Mucosa of descending colon (tissue), 3 donors: ENCODE results near the gene LSM10. TPM values are rescaled to one million over a fixed set of nuclear protein-coding genes. Genes with fewer than 3 reads are reported as not detected.

Experiments
- ATAC-seq: fragments of 200-7000 bp; cut with Tn5 transposase; one replicate; pipeline ENCODE4 v1.9.1; 2020; ENCODE audit warnings: mild to moderate bottlenecking, moderate library complexity
- DNase-seq, 3 donors: peaks; one replicate each; pipeline ENCODE4 v3.0.0-alpha.2; 2020
- H3K36me3 ChIP-seq: fragments of 200-600 bp; one replicate; pipeline ENCODE4 v1.8.0; 2021; ENCODE audit warnings: low read depth, mild to moderate bottlenecking
- H3K4me1 ChIP-seq: fragments of 200-600 bp; one replicate; pipeline ENCODE4 v1.8.0; 2021; ENCODE audit warnings: low read depth, mild to moderate bottlenecking
- H3K4me3 ChIP-seq: fragments of 200-600 bp; one replicate; pipeline ENCODE4 v1.8.0; 2021; ENCODE audit warnings: mild to moderate bottlenecking
- H3K9me3 ChIP-seq: fragments of 200-600 bp; one replicate; pipeline ENCODE4 v1.8.0; 2021; ENCODE audit warnings: mild to moderate bottlenecking
- intact Hi-C, 2 donors: fragments of 100-400 bp; cut with DNase I in 1 of 2; cut with micrococcal nuclease in 1 of 2; formaldehyde crosslinking; loops; one replicate each; pipeline versions ENCODE4 v1.11.0 to v1.11.1; 2022; cut with DNase I, micrococcal nuclease
- total RNA-seq, 3 donors: library from RNA; stranded (reverse); fragmentation: NEBNext Ultra II Directional in 2 of 3; extraction: Animal tissue kit (Norgen Biotek cat#: 25700) in 2 of 3; gene quantifications; one replicate each; pipeline versions ENCODE4 v1.2.1 to v1.2.4, GENCODE V29; 2021 to 2023
- TF ChIP-seq, protein P1 (sequence below): fragments of 200-600 bp; IDR thresholded peaks from one replicate; pipeline ENCODE4 v1.8.0; 2022; ENCODE audit warnings: antibody characterized with exemption, mild to moderate bottlenecking
- donor health status: DM: no; HTN: no; CAD: no; lungs with moderate emphysema.
- donor health status: DM: no; HTN: no; CAD: no.
- donor health status: DM: no; HTN: yes; CAD: no.

The LSM10 gene
- total RNA-seq, 3 donors from 2014 or later, result 19.5 to 52.9 (median 22.5) TPM

- no peak for DNase-seq
- H3K4me3 ChIP-seq, result no peak overlapping the region
- H3K9me3 ChIP-seq, result no peaks in the 10 kb centered on the region
- H3K36me3 ChIP-seq, result no peaks in the 10 kb centered on the region
- H3K4me1 ChIP-seq, result peaks cover 6% of the 10 kb centered on the region
- intact Hi-C loops, result no loop called here
- TF ChIP-seq, protein P1, sequence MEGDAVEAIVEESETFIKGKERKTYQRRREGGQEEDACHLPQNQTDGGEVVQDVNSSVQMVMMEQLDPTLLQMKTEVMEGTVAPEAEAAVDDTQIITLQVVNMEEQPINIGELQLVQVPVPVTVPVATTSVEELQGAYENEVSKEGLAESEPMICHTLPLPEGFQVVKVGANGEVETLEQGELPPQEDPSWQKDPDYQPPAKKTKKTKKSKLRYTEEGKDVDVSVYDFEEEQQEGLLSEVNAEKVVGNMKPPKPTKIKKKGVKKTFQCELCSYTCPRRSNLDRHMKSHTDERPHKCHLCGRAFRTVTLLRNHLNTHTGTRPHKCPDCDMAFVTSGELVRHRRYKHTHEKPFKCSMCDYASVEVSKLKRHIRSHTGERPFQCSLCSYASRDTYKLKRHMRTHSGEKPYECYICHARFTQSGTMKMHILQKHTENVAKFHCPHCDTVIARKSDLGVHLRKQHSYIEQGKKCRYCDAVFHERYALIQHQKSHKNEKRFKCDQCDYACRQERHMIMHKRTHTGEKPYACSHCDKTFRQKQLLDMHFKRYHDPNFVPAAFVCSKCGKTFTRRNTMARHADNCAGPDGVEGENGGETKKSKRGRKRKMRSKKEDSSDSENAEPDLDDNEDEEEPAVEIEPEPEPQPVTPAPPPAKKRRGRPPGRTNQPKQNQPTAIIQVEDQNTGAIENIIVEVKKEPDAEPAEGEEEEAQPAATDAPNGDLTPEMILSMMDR, result no peak
- no peak for ATAC-seq
Measured at GRCh38 chr1:36400514-36400824, 2.8 kb upstream of the LSM10 start.

DNA sequence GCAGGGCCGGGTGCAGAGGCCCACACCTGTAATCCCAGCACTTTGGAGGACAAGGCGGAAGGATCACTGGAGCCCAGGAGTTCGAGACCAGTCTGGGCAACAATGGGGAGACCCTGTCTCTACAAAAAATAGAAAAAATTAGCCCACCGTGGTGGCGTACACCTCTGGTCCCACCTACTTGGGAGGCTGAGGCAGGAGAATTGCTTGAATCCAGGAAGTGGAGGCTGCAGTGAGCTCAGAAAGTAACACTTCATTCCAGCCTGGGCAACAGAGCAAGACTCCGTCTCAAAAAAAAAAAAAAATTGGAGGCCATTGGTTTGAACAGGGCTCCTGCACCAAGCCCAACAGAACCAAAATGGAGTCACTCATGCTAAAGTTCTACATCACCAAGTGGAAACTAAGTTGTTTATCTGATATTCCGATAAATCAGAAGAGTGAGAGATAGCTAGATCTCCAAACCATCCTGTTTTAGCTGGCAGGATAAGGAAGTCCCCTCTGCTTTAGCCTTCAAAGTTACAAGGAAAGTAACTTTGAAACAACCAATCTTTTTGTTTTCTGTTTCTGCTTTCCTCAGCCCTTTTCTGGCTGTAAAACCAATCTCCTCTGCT, 766 bp upstream of the LSM10 start:
- intact Hi-C loops, result no loop called here
- Histone ChIP-seq H3K4me3 (no peak overlapping the region), H3K4me1 (peaks cover 6% of the 10 kb centered on the region), H3K36me3 (no peaks in the 10 kb centered on the region), H3K9me3 (no peaks in the 10 kb centered on the region)
- DNase-seq, result no peak
- TF ChIP-seq, protein P1, result no peak
- ATAC-seq, result no peak

GRCh38 chr1:36397083-36397377, 678 bp downstream of the LSM10 start:
- H3K4me1 ChIP-seq, result peaks cover 6% of the 10 kb centered on the region
- intact Hi-C loops, result no loop called here
- ATAC-seq, result peak; percentile 61
- H3K36me3 ChIP-seq, result no peaks in the 10 kb centered on the region
- no peak for DNase-seq
- H3K9me3 ChIP-seq, result no peaks in the 10 kb centered on the region
- TF ChIP-seq, protein P1, result no peak
- peak overlapping the region; percentile 77 for H3K4me3 ChIP-seq

DNA sequence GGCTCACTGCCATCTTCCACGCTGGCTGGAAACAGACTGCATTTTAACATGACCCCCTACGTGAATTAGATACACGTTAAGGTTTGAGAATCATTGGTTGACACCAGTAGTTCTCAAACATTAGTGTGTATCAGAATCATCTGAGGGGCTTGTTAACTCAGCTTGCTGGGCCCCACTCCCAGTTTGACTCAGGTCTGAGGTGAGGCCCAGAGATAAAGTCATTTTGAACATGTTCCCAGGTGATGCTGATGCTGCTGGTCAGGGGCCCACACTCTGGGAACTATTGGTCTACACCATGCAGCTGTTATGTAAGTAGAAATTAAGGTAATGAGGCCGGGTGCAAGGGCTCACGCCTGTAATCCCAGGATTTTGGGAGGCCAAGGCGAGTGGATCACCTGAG, 1.3 kb downstream of the LSM10 start:
- Histone ChIP-seq H3K36me3 (no peaks in the 10 kb centered on the region), H3K4me3 (no peak overlapping the region), H3K4me1 (peaks cover 6% of the 10 kb centered on the region), H3K9me3 (no peaks in the 10 kb centered on the region)
- intact Hi-C loops, result no loop called here
- ATAC-seq, result no peak
- no peak for DNase-seq
- TF ChIP-seq, protein P1, result no peak

GRCh38 chr1:36393686-36394085, 4.0 kb downstream of the LSM10 start:
- no peaks in the 10 kb centered on the region for H3K9me3 ChIP-seq
- H3K36me3 ChIP-seq, result no peaks in the 10 kb centered on the region
- H3K4me3 ChIP-seq, result no peak overlapping the region
- peaks cover 6% of the 10 kb centered on the region for H3K4me1 ChIP-seq
- DNase-seq, result no peak
- intact Hi-C loops, result no loop called here
- TF ChIP-seq, protein P1, result no peak
- no peak for ATAC-seq

DNA sequence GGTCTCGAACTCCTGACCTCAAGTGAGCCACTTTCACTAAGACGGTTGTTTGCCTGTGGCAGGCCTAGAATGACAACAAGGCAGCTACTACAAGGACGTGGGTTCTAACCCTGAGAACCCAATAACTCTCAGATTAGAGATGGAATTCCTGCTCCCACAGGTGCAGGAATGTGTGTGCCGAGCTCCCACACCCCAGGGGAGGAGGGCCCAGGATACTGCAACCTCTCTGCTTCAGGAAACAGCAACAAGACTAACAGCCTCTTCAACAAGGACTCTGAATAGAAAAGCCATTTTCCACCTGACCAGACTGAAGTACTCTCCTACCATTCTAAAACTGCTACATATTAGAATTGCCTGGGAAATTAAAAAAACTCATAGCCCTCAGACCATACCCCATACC, 4.9 kb downstream of the LSM10 start:
- H3K4me3 ChIP-seq, result no peak overlapping the region
- H3K9me3 ChIP-seq, result no peaks in the 10 kb centered on the region
- TF ChIP-seq, protein P1, result no peak
- intact Hi-C loops, result no loop called here
- DNase-seq (no peak), ATAC-seq (no peak)
- peaks cover 10% of the 10 kb centered on the region for H3K4me1 ChIP-seq
- H3K36me3 ChIP-seq, result no peaks in the 10 kb centered on the region
